NCI-H1417 treated with DMSO at 0.1 percent for 48 hours (cell line): ENCODE results near the gene CDH1.

Experiments
- DNase-seq: peaks from one replicate; lab custom pipeline; 2025; lab: John Stamatoyannopoulos, UW

Gene CDH1

DNA sequence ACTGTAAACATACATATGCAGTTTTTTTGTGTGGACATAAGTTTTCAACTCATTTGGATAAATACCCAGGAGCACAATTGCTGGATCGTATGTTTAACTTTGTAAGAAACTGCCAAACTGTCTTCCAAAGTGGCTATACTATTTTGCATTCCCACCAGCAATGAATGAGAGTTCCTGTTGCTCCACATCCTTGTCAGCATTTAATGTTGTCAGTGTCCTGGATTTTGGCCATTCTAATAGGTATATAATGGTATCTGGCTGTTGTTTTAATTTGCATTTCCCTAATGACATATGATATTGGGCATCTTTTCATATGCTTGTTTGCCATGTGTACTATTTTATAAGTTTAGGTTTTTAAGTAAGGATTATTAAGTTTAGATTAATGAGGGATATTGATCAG, 120.4 kb downstream of the CDH1 start:
- no peak for DNase-seq

DNA sequence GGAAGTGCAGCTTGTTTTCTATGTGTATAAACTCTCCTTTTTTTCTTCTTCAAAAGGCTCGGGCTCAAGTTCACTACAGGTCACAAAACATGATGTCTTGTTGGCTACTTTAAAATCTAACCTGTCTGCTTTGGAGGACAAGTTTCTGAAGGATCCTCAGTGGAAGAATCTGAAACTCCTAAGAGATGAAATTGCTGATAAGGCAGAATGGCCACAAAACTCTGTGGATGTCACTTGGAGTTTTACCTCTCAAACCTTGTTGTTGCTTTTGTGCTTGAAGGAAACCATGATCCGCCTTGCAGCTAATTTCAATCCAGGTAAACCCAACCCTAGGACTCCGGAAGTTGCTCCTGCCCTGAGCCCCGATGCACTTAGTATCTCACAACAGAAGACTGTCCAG, 122.7 kb downstream of the CDH1 start:
- DNase-seq, result no peak

DNA sequence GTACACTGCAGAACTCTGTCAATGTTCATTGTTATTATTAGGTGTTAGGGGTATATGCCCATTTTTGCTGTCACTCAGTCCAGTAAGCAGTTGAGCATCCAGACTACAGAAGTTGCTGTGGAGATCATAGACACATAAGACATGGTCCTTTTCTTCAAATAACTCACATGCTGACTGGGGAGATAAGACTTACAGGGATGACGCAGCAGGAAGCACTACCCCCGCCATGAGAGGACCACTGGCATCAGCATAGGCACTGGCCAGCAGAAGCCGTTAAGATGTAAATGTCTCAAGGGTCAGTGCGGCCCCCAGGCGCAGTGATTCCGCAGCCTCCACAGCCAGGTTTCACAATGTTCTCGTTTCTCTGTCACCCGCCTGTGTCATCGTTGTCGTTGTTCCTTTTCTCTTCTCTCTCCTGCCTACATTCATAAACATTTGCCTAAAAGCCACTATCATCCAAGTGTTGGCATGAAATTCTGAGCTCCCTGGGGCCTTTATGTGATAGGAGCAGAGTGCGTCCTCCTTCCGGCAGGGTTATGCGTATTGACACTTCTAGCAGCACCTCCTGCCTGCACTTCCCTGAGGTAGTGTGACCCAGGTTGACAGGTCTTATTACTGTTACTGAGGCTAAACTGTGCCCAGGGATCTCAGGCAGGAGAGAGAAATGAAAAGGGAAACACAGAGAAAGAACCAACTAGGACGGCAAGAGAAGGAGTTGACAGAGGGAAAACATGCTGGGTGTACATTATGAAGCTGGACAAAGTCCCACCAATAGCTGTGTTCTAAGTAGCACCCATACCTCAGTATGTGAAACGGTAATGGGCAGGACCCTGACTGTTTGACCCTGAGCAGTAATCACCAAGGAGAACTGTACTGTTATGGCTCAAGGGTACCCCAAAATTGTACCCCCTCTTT, 124.1 kb downstream of the CDH1 start:
- DNase-seq, result no peak

DNA sequence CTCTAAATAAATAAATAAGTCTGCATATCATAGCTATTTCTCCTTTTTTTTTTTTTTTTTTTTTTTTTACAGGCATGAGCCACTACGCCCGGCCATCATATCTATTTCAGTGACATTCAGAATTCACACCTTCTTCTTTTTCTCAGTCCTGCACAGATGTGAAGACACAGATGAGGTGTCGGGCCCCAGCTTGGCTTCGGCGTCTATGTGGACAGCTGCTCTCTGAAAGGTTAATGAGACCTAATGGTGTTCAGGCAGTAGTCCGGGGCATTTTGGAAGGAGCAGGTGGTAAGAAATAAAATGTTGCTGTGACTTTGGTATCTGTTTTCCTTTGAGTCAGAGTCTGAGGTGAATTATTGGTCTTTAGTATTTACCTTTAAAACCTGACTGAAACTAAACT, 129.8 kb downstream of the CDH1 start:
- DNase-seq, result no peak

DNA sequence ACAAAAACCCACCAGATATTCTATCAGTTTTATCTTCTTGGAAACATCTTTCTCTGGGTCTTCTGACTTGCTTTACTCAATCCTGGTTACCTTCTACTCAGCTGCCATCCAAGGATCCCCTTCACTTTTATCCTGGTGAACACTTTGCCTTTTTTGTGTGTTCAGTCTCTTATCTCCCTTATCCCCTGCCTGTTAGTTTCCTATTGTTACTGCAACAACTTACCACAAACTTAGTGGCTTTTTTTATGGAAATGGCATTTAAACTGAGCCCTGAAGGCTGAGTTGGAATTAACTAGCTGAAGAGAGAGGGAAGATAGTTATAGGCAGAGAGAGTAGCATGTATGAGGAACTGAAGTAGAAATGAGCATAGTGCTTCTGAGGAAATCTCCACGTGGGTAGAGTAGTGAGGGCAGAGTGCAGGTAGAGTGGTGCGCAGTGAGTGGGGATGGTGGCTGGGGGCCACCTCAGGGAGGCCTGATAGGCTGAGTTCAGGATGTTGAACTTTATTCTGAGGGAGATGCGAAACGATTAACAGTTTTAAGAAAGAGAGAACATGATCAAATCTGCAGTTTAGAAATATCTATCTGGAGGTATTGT, 132.5 kb downstream of the CDH1 start:
- no peak for DNase-seq

DNA sequence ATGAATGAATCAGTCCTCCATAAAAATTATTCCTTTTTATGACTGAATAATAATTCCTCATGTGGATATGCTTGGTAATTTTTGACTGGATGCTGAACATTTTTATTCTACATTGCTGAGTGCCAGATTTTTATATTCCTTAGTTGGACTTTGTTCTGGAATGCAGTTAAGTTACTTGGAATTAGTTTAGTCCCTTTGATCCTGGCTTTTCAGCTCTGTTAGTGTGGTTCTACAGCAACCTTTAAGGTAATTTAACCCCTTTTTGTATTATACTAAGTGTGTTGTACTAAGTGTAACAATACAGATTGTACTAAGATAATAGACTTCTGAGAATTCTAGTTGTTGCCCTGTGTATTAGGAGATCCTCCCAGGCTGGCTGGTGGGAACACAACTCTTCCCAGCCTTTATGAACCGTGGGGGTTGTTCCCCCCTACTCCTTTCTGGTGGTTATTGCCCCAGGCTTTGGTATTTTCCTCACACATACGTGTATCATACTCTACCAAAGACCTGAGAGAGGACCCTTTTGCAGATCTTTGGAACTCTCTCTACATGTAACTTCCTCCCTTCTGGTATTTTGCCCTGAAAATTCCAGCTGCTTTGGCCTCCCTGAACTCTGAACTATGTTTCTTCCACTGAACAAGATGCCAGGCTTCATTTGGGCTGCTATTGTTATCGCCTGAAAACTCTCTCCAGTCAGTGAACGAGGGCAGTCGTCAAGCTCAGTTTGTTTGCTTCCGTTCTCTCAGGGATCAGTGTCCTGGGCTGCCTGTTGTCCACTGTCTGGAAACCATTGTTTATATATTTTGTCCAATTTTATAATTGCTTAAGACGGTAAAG, 136.8 kb downstream of the CDH1 start:
- no peak for DNase-seq

DNA sequence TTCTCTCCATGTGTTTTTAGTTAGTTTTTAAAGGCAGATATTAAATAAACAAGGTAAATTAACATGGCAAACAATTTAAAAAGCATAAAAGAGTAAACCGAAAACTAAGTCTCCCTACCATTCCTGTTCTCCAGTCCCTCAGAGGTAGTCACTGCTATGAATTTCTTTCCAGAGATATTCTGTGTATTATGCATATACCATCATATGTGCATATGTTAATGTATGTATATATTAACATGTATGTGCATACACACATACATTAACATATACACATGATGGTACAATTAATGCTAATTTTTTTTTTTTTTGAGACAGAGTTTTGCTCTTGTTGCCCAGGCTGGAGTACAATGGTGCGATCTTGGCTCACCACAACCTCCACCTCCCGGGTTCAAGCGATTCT, 138.8 kb downstream of the CDH1 start:
- no peak for DNase-seq

DNA sequence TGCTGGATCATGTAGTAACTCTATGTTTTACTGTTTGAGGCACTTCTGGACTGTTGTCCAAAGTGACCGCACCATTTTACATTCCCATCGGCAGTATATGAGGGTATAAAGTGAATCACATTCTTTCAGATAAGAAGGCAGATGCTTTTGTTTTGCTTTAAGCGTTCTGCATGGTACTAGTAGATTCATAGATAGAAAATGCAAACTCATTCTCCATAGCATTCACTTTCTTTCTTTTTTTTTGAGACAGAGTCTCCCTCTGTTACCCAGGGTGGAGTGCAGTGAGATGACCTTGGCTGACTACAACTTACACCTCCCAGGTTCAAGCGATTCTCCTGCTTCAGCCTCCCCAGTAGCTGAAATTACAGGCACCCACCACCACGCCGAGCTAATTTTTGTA, 146.6 kb downstream of the CDH1 start:
- no peak for DNase-seq

DNA sequence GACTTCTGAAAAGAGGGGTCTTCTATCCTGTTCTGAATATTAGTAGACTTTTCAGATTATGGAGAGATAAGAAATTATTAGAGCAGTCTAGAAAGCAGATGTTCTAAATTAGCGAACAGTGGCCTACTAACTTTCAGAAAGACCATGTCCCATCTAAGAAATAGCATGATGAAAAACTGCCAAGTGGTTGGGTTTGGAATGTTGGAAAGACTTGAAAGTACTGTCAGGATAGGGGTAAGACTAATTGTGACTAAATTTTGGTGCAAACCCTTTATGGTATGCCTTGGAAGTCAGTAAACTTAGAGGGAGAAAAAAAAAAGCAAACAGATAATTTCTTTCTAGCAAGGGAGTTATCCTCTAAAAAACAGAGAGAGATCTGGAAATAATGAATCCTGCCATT, 147.3 kb downstream of the CDH1 start:
- no peak for DNase-seq
